ENCODE results near the gene C2orf42. TPM values are rescaled to one million over a fixed set of nuclear protein-coding genes. Genes with fewer than 3 reads are reported as not detected.

The C2orf42 gene
- total RNA-seq, 1 donor from 2014 or later, result 25.4 TPM

DNA sequence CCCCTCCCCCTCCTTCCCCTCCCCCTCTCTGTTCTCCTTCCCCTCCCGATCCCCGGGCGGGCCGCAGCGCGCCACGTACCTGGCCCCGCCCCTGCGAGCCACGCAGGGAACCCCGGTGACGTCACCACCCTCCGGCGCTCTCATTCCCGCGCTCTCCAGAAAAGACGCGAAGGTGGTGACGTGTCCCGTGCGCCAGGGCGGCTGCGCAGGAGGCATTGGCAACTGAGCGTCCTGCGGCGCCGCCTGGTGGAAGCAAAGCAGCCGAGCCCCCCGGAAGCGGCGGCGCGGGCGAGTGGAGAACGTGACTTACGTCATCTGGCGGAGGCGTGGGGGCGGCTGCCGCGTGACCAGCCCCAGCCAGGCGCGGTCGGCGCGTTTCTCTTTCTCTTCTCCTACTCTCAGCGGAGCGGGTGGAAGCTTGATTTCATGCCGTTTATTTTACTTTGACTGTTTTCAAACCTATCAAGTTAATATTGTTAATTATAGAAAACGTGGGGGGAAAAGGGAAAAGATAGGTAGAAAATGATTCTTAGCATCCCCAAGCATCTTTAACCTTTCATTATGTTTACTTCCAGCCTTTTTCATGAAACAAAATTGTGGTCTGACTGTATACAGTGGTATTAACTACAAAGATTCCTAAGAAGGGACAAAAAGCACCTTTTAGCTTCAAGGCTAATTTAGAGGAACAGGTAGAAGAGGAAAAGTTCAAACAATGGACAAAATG is 48.1 kb downstream of the C2orf42 start:
- peak overlapping the region; percentile 66 for H3K9ac ChIP-seq
- no peaks in the 10 kb centered on the region for H3K27me3 ChIP-seq
- H3K9me3 ChIP-seq (ENCODE audit: low read depth), result no peaks in the 10 kb centered on the region
- peak overlapping the region; percentile 46 for H3K4me3 ChIP-seq
- Mint-ChIP-seq H3K36me3 (no peaks in the 10 kb centered on the region), H3K27ac (peak overlapping the region; percentile 90), H3K9me3 (peaks cover 6% of the 10 kb centered on the region), H3K27me3 (ENCODE audit: insufficient read depth, low read depth) (peaks cover 11% of the 10 kb centered on the region), H3K4me1 (peaks cover 33% of the 10 kb centered on the region), H3K4me3 (peak overlapping the region; percentile 64)
- H3K4me1 ChIP-seq, result peaks cover 16% of the 10 kb centered on the region
- H2AFZ ChIP-seq (replicated peaks), result no peak overlapping the region
- H3K27ac ChIP-seq, result peak overlapping the region; percentile 86
- no peaks in the 10 kb centered on the region for H4K20me1 ChIP-seq (ENCODE audit: low read depth)
- TF ChIP-seq EZH2 (IDR thresholded peaks at IDR 0.05) (no peak), CTCF (IDR thresholded peaks at IDR 0.05) (peak; percentile 92), EZH2phosphoT487 (IDR thresholded peaks at IDR 0.05) (no peak)
- H3K36me3 ChIP-seq, result no peaks in the 10 kb centered on the region
- no peaks in the 10 kb centered on the region for H3K79me2 ChIP-seq (ENCODE audit: low read depth)
- peaks cover 30% of the 10 kb centered on the region for H3F3A ChIP-seq (ENCODE audit: low read depth)
- H3K4me2 ChIP-seq, result peak overlapping the region; percentile 77
- DNase-seq (ENCODE audit: low spot score), result peak; percentile 100

GRCh38 chr2:70141902-70142589 is 48.8 kb downstream of the C2orf42 start:
- DNase-seq (ENCODE audit: low spot score), result peak; percentile 86

DNA sequence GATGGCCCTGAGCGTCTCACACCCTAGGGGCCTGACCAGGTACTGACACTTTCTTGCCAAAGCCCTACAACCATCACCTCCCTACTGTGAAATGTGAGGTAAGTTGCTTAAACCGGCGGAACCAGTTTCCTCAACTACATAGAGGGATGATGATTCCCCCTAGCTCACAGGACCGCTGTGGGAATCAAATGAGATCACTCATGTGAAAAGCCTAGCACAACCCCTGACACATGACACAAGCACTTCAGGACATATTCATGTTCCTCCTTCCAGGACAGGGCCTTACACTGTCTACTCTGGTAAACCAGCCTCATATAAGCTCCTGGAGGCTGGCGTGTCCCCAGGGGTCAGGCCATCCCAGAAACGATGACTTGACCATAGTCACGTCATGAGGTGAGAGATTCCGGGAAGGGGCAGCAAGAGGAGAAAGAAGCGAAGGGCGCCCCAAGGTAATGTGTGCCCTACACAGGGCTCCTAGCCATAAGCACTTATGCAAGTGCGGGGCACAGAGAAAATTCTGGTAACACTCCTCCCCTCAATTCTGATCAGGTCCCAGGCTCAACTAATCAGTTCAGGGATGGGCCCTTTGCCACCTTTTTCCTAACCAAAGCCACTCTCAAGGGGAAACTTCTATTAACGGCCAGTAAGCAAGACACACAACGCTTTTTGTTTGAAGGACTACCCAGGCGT is 49.5 kb downstream of the C2orf42 start:
- Histone ChIP-seq H3K4me1 (peaks cover 16% of the 10 kb centered on the region), H3K4me2 (peak overlapping the region; percentile 70), H3K79me2 (ENCODE audit: low read depth) (no peaks in the 10 kb centered on the region), H3K9me3 (ENCODE audit: low read depth) (no peaks in the 10 kb centered on the region), H3K27ac (peak overlapping the region; percentile 86), H3K4me3 (peak overlapping the region; percentile 46), H3K27me3 (no peaks in the 10 kb centered on the region), H4K20me1 (ENCODE audit: low read depth) (no peaks in the 10 kb centered on the region), H3K9ac (peak overlapping the region; percentile 51), H3K36me3 (no peaks in the 10 kb centered on the region), H2AFZ (replicated peaks) (no peak overlapping the region), H3F3A (ENCODE audit: low read depth) (peaks cover 30% of the 10 kb centered on the region)
- peak; percentile 59 for DNase-seq (ENCODE audit: low spot score)
- H3K27me3 Mint-ChIP-seq (ENCODE audit: insufficient read depth, low read depth), result peaks cover 10% of the 10 kb centered on the region
- peak overlapping the region; percentile 99 for H3K27ac Mint-ChIP-seq
- peak overlapping the region; percentile 88 for H3K4me3 Mint-ChIP-seq
- no peaks in the 10 kb centered on the region for H3K36me3 Mint-ChIP-seq
- peaks cover 35% of the 10 kb centered on the region for H3K4me1 Mint-ChIP-seq
- peaks cover 4% of the 10 kb centered on the region for H3K9me3 Mint-ChIP-seq
- TF ChIP-seq EZH2phosphoT487 (IDR thresholded peaks at IDR 0.05), result no peak
- TF ChIP-seq CTCF (IDR thresholded peaks at IDR 0.05), result peak; percentile 42

More at GRCh38 chr2:70141902-70142589, 48.8 kb downstream of the C2orf42 start:
- H3K9ac ChIP-seq, result peak overlapping the region; percentile 51
- H3K79me2 ChIP-seq (ENCODE audit: low read depth), result no peaks in the 10 kb centered on the region
- Mint-ChIP-seq H3K27ac (peak overlapping the region; percentile 99), H3K4me1 (peaks cover 33% of the 10 kb centered on the region), H3K36me3 (no peaks in the 10 kb centered on the region), H3K4me3 (peak overlapping the region; percentile 88), H3K27me3 (ENCODE audit: insufficient read depth, low read depth) (peaks cover 10% of the 10 kb centered on the region), H3K9me3 (peaks cover 6% of the 10 kb centered on the region)
- TF ChIP-seq EZH2 (IDR thresholded peaks at IDR 0.05) (no peak), CTCF (IDR thresholded peaks at IDR 0.05) (no peak)
- no peaks in the 10 kb centered on the region for H4K20me1 ChIP-seq (ENCODE audit: low read depth)
- no peaks in the 10 kb centered on the region for H3K36me3 ChIP-seq
- peaks cover 30% of the 10 kb centered on the region for H3F3A ChIP-seq (ENCODE audit: low read depth)
- peaks cover 16% of the 10 kb centered on the region for H3K4me1 ChIP-seq
- H3K4me3 ChIP-seq, result peak overlapping the region; percentile 46
- H3K4me2 ChIP-seq, result peak overlapping the region; percentile 70
- H3K27me3 ChIP-seq, result no peaks in the 10 kb centered on the region
- H3K9me3 ChIP-seq (ENCODE audit: low read depth), result no peaks in the 10 kb centered on the region
- H3K27ac ChIP-seq, result peak overlapping the region; percentile 86
- H2AFZ ChIP-seq (replicated peaks), result no peak overlapping the region
